ENCODE results near the gene KCNA5.

The KCNA5 gene

DNA sequence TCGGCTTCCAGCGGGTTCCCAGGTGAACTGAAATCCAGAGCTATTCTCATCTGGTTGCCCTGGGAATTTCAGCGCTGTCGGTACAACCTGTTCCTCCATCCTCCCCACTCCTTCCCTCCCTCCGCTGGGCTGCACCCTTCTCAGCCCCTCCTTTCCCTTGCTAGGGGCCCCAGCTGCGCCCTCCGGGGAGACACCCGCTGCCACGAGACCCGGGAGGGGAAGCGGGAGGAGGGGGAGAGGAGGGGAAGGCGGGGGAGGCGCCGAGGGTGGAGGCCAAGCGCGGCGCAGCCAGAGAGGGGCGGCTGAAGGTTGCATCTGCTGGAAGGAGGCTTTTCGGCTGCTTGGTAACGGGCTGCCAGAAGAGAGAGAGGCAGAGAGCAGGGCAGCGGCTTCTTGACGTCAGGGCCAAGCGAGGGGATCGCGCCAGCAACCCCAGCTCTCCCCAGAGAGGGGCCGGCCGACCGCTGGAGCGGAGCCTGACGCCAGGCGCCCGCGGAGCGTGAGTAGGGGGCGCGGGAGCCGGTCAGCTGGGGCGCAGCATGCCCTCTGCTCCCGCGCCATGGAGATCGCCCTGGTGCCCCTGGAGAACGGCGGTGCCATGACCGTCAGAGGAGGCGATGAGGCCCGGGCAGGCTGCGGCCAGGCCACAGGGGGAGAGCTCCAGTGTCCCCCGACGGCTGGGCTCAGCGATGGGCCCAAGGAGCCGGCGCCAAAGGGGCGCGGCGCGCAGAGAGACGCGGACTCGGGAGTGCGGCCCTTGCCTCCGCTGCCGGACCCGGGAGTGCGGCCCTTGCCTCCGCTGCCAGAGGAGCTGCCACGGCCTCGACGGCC, at the start of gene KCNA5:
Gene KCNA5 (plus strand): TSS at position 291 of the 831 bp plus-strand sequence. CDS start 269 bp downstream, at position 560.
- DNase-seq (ENCODE audit: low read depth, low spot score), result peak; percentile 64

DNA sequence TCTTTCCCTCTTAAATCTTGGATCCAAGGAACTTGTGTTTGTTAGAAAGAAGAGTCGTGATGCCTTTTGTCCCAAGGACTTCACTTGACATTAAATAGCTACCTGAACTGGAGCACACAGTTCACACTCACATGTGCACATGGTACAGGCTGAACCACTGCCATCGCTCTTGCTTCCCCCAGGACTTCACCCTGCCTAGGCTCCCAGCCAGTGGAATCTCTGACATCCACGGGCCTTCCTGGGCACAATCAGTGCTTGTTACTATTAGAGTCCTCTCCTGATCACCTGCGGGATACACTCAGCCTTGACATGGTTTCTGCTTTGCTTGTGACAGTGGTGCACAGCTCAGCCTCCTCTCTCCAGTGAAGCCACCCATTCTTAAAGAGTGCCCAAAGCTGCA, 49.1 kb upstream of the KCNA5 start:
- no peak for DNase-seq (ENCODE audit: low read depth, low spot score)

DNA sequence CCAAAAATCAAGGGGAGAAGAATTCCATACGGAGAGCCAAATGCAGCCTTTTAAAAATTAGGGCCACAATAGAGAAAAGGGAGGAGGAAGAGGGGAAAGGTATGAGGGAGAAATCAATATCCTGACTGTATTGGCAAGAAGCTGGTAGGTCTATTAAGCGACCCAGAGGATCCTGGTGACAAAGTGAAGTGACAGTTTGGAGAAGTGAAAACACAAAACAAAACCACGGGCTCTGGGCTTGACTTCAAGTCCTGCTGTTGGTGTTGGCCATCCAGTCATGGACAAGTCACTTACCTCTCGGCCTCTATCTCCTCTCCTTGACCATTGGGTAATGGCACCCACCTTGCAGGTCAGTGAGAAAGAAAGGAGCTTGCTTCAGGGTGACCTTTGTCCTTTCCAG, 47.0 kb upstream of the KCNA5 start:
- no peak for DNase-seq (ENCODE audit: low read depth, low spot score)

DNA sequence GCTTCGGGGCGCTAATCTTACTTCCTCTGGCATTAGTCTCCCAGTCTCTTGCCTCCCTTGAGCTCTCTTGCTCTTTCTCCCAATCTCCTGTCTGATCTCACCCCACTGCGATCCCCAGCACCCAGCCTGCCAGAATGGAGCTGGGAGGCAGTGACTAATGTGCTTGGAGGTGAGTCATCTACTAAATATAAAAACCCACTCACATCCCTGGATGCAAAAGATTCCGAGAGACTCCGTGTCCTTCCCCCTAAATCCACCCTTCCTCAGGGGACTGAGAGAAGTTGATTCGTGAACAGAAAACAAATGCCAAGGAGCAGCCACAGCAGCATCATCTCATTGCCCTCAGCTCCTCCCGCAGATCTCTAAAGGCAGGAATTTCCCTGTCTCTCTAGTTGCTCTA, 45.7 kb upstream of the KCNA5 start:
- no peak for DNase-seq (ENCODE audit: low read depth, low spot score)

DNA sequence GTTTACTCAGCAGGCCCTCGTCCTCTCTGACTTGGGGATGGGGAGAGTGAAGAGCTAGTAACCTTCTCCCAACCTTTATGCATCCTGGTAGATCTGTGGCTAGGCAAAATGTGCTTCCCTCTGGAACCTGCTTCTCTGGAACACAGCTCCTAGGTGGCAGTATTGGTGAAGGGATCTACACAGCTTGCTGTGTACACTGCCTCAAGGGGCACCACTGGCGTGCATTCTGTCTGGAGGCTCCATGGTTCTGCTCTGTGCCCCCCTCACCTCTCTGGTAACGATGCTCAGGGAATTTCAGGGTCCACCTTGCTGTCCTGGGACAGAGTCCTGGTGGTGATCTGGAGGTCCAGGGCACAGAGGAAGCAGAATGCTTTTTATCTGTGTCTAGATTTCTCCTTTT, 43.5 kb upstream of the KCNA5 start:
- DNase-seq (ENCODE audit: low read depth, low spot score), result no peak

DNA sequence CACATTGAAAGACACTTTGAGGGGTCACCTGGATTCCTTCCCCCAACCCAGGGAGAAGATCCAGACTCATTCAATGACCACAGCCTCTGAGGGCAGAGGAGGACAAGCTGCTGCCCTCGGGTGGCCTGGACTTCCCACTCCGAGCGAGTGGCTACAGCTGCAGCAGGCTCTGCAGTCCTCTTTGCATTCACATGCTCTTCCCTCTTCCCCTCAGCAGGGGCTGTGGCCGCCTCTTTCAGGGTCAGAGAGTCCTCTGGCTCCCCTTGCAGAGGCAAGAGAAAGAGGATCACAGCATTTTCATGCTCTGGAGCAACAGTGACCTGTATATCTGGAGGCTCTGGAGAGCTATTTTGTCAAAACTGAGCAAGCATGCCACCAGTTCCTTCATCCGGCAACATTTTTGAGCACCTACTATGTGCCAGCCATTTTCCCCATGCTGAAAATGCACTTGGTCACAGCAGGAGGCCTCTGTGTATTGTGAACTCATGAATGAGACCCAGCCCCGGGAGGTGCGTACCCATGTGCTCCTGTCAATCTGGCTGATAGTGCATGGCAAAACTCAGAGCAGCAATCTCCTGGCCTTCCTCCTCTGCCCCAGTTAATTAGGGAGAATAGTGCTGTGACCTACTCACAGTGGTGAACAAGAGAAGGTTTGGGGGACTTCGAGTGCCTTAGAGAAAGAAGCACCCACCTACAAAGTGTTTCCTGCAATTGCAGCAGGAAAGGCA, 42.9 kb upstream of the KCNA5 start:
- peak; percentile 21 for DNase-seq (ENCODE audit: low read depth, low spot score)

DNA sequence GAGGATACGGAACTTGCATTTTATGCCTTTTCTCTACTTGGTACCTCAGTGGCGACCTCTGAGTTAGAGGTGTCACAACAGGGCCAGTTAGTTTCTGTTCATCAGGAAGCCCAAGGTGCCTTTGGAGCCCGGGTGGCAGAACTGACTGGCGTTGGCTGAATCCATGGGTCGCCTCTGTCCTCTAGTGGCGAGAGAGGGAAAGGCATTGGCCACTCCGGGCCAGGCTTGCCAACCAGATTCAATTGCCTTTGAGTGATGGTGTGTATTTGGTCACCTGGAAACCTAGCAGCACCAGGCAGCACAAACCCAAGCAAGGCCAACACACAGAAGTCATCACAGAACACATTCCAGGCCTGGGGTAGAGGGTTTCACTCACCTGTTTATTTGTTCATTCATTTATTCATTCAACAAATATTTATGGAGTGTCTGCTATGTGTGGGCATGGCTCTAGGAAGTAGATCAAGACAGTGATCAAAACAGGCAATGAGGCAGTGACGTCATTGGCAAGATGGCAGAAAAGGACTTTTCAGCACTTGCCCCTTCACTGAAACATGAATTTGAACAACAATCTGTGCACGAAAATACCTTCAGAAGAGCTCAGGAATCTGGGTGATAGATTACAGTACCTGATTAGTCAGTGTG, 40.5 kb upstream of the KCNA5 start:
- DNase-seq (ENCODE audit: low read depth, low spot score), result peak; percentile 83

DNA sequence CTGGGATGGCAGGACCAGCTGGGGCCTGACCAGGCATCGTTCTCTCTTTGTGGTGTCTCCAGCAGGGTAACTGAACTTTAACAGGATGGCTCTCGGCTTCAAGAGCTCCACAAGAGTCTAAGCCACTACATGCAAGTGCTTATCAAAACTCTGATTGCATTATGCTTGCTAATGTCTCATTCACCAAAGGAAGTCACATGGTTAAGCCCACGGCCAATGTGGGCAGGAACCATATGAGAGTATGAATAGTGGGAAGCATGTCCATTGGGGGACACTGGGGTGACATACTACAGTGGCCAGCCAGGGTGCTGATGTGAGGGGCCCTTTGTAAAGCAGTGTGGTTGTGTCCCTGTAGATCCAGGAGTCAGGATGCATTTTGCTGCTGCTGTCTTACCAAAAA, 35.0 kb upstream of the KCNA5 start:
- no peak for DNase-seq (ENCODE audit: low read depth, low spot score)

DNA sequence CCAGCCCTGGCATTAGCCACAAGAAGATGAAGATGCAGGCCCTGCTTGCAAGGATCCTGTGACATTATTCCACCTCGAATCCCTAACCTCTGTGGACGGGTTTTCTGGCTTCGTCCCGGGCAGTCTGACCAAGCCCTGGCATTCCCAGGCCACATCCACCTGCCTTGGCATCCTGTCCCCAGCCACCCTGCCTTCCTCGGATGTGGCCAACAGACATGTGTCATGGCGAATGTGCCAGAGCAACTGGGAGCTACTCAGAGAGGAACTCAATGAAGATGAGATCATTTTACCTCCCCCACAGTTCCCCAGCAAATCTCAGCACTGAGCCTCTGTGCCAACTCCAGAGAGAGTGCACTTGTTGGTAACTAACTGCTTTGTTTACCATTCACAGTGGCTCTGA, 33.5 kb upstream of the KCNA5 start:
- DNase-seq (ENCODE audit: low read depth, low spot score), result no peak

DNA sequence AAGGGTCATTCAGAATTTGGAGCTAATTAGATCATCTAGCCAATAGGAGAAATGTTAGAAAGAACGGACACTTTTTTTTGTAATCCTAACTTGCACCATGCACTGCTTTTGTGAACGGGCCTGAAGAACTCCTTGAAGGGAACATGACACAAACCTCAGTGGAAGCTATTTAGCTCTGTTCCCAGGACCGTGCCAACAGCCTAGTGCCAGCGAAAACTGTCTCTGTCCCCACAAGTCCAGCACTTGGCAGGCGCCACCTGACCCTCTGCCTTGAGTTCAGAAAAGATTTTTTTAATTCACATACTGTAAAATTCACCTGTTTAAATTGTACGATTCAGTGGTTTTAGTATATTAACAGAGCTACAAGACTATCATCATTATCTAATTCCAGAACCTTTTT, 31.3 kb upstream of the KCNA5 start:
- no peak for DNase-seq (ENCODE audit: low read depth, low spot score)

DNA sequence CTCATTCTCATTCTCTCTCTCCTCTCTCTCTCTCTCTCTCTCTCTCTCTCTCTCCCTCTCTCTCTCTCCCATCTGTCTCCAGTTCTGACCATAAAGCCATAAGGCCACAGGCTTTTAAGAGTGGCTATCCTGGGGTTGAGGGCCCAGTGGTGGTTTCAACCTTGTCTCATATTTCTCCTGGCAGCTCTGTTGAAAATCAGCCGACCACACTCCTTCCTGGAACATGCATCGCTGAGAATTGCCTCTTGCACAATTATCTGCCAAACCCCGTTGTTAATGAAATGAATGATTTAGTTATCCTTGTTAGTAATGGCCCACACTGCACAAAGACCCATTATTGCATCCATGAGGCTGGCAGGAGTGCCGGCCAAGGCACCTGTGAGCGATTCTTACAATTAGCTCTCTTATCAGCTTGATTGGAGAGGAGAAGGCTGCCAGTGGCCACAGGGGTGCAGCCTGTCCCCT, 30.4 kb upstream of the KCNA5 start:
- no peak for DNase-seq (ENCODE audit: low read depth, low spot score)

DNA sequence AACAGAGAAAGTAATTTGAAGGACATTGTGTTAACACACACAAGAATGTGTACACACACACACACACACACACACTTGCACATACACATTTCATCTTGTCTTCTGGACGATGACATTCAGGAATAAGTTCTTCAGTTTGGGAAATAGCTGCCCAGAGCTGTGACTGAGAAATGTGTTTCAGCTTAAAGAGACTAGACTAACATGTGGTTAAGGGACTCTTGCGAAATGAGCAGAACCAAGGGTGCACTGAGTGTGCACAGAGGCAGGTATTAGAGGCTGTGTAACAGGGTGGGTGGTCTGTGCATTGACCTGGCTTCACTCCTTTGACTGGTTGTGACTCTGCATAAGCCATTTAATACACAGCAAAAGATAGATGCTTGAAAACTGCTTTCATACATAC, 29.4 kb upstream of the KCNA5 start:
- no peak for DNase-seq (ENCODE audit: low read depth, low spot score)

DNA sequence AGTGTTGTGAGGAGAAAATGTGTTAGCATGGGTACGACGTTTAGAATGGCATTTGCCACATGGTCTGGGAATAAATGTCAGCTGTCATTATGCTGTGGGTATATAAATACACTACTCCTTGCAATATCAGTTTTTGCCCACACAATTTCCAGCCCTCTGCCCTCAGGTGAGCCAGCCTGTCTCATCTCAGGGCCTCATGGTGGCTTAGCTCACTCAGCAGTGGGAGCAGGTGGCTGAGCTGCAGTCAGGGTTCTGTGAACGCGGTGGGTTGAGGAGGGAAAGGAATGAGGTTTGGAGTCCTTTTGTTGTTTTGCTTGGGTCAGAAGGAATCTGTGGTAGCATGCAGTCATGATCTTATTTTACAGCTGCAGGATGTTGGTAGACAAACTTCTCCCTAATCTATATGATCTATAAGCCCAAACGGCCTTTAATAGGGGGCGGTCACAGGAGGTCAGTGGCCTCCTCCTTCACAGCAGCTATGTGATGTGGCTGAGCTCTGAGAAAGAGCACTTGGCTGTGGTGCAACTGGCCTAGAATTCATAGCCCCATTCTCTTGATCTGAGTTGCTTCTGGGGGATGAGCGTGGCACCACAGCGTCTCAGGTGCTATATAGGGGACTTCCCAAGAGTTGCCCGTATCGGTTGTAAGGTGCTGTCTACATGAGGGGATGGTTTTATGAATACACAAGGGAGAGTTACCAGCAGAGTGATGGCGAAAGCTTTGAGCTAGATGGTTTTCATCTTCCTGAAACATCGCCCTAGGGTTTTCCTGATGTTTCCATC, 27.8 kb upstream of the KCNA5 start:
- no peak for DNase-seq (ENCODE audit: low read depth, low spot score)

DNA sequence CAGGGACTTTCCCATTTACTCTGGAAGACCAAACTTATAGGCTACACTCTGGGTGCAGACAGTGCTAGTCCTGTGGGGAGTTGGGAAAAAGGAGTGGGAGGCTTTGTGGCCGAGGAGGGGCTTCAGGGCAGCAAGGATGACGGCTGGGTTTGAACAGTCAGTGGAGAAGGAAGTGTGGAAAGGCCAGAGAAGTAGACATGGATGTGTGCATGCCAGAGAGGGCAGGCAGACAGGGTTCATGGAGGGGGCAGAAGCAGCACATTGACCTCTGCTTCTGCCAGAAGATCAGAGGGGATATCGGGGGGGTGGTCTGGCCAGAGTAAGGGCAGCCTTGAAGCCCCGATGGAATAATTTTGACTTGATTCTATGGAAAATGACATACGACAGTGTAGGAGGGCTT, 27.2 kb upstream of the KCNA5 start:
- no peak for DNase-seq (ENCODE audit: low read depth, low spot score)

DNA sequence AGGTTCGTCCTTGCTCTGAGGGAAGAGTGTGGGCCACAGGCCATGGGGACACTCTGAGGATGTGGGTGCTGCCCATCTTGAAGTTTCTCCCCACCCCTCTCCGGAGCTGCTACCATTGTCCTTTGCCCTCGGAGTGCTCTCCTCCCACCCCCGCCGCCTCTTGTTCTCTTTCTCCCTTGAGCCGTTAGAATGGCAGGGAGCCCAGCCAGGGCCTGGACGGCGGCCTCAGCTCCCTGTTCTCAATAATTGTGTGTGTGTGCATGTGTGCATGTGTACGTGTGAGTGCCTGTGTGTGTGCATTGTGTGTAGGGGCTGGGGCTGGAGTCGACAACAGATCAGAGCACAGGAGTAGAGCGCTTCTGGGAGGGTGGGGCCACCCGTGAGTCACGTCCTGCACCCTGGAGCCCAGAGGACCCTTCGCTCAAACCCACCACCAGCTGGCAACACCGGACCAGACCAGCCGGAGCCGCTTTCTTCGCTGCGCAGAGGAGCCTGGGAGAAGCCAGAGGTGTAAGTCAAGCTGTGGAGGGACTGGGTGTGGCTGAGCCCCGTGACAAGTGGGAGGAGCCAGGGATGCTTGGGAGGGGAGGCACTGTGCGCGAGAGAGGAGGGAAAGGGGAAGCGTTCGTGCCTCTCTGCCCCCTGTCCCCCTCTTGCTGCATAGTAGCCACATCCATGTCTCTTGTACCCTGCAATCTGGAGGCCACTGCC, 25.9 kb upstream of the KCNA5 start:
- peak; percentile 22 for DNase-seq (ENCODE audit: low read depth, low spot score)

DNA sequence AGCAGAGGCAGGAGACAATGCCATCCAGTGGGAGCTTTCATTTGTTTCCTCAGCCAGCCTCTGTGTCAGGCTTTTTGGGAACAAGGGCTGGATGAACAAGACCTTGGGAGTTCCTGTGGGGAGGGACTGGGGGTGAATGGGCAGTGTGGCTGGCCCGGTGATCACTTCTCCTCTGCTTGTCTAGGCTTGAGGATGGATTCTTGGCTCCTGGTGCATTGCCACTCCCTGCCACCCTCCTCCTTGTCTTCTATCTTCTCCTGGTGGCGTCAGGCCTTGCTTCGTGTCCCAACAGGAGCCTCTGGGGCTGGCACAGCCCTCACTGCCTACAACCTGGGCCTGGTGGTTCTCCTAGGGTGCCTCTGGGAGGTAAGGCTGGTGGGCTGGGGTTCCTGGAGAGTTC, 25.0 kb upstream of the KCNA5 start:
- DNase-seq (ENCODE audit: low read depth, low spot score), result no peak

DNA sequence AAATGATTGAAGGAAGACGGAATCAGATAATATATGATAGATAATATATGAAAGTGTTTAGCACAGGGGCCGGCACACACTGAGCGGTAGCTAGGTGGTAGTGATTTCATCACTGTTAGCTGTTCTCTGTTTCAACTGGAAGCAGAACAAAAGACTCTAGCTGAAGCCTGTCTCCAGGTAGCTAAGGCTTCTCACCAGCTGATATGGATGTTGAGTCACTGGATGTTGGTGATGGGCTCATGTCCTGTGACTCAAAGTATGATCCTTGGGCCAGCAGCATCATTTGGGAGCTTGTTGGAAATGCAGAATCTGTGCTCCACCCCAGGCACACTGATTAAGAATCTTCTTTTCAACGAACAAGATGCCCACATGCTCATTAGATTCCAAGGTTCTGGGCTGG, 21.7 kb upstream of the KCNA5 start:
- DNase-seq (ENCODE audit: low read depth, low spot score), result no peak

DNA sequence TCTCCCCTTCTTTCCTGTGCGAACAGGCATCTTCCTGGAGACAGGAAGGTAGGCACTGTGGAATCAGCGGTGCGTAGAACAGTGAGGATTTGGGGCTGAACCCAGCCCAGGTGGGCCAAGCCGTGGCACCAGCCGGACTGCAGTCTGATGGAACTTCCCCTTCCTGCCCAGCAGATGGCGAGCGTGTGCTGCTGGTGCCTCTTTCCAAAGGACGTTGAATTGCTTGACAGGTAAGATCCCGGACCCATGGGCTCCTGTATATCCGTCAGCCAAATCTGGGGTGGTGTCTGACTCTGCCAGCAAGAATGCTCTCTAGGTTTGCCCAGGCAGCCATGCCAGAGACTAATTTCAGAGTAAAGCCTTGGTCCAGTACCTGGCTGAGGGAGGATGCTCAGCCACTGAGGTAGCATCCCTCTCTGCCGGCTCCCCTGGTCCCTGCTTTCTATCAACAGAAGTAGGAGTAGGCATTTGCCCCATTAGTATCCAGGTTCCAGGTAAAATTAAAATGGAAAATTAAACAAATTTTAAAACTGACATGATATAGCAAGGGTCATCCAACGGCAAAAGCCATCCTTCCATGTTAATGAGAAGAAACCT, 21.1 kb upstream of the KCNA5 start:
- DNase-seq (ENCODE audit: low read depth, low spot score), result peak; percentile 82

DNA sequence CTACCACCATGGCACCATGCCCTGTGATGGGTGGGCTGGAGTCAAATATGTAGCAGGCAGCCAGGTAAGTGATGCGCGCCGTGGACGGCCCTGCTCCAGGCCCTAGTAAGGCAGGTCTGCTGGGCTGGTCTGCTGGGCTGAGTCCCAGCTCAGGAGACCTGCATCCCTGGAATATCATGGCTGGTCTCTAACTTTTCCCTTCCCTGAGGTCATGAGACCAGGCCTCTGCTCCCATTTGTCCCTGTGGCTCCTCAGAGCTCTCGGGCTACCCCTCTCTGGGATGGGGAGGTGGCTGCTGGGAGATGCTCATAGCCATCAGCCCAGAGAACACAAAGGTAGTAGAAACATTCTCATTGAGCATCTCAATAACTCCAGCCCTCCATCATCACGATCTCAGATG, 19.8 kb upstream of the KCNA5 start:
- no peak for DNase-seq (ENCODE audit: low read depth, low spot score)

DNA sequence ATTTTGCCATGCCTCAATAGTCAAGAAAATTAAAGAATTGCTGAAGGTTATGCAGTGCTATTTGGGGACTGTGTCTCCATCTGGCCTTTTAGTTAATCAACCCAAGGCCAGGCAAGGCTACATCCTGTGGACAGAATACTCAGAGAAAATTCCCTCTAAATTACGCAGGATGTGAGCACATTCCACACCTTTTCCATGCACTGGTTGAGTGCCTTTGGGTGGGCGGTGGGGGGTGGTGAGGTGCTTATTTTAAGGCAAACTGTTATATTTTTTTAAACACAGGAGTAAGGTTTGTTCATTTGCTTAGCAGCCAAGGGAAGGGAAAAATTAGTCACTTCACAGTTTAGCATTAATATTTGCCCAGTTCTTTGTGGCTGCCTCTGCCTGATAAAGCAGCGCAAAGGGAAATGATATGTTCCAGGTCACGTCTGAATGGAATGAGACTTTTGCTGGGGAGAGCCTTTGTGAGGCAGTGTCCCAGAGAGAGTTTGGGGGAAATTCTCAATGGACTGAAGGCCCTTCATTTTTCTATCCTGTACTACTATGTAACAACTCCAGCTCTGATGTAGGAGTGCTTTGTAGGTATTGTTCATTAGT, 17.2 kb upstream of the KCNA5 start:
- no peak for DNase-seq (ENCODE audit: low read depth, low spot score)
